ENCODE data around the gene SPECC1. TPM values are rescaled to one million over a fixed set of nuclear protein-coding genes. Genes with fewer than 3 reads are reported as not detected.

The SPECC1 gene
- total RNA-seq, 1 donor from 2014 or later = 65.7 TPM

Other genes starting within 250 kb of the SPECC1 start
- gene ULK2, start 141.4 kb upstream of the SPECC1 start, total RNA-seq (ENCODE audit: unreplicated experiment) = 15.7 TPM
- gene AKAP10, start 31.5 kb upstream of the SPECC1 start, total RNA-seq (ENCODE audit: unreplicated experiment) = 26.9 TPM

All from endothelial cell (in vitro differentiated cells).